GM19193 (cell line): ENCODE data around the gene RAPGEF5.

Experiments used
- POLR2A ChIP-seq: IDR thresholded peaks from 4 replicates; pipeline ENCODE4 v1.6.1; 2011; ENCODE audit not compliant: insufficient read depth, insufficient read length; ENCODE audit errors: extremely low read depth

Gene RAPGEF5

GRCh38 chr7:22193450-22193983 is 163.4 kb downstream of the RAPGEF5 start:
- TF ChIP-seq POLR2A, result no peak

- TF ChIP-seq POLR2A, result no peak
Measured at GRCh38 chr7:22192801-22193200, 164.2 kb downstream of the RAPGEF5 start.

- no peak for TF ChIP-seq POLR2A
Measured at GRCh38 chr7:22190736-22191135, 166.2 kb downstream of the RAPGEF5 start.

- TF ChIP-seq POLR2A, result no peak
Measured at GRCh38 chr7:22189741-22190140, 167.2 kb downstream of the RAPGEF5 start.

DNA sequence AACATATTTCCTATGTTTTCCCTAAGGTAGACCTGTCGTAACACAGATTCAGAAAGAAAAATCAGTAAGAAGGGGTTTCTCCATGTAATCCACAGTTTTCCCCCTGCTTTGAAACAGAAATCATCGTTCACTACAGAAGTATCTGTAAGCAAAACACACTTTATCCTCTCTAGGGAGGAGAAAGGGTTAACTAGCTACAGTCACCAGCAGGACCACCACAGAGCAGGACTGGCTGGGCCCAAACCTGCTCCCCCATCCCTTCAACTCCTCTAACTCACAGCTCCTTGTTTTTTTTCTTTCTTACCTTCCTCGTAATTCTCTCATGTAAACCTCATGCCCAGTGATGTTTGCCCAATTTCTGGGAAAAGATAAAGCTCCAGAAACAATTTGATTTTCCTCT is 167.7 kb downstream of the RAPGEF5 start:
- no peak for TF ChIP-seq POLR2A

- TF ChIP-seq POLR2A, result no peak
Measured at GRCh38 chr7:22187691-22188348, 169.1 kb downstream of the RAPGEF5 start.

- TF ChIP-seq POLR2A, result no peak
Measured at GRCh38 chr7:22185559-22185958, 171.4 kb downstream of the RAPGEF5 start.

DNA sequence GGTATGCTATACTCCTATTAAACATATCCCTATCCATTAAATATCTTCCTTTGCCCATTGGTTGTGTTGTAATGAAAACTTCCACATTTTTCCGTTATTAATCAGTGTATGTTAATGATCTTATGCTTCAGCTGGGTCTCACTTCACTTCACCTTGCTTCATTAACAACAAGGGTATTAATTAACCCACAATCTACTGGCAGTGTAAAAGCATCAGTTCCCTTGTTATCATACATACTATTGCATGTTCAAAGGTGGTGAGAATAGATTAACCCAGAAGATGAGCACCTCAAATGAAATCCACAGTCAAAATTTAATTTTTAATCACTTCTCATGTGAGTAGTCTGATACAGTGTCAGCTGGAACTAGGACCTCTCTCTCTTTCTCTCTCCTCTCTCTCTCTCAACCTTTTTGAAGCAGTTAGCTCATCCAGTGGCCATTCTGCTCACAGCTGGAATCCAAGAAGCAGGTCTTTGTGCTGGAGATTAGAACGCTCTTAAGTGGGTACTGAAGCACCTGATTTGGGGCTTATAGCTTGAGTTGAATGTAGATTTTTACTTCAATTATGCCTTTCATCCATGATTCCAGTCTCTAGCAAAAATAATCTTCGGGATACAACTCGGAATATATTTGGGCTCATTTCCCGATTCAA is 172.3 kb downstream of the RAPGEF5 start:
- TF ChIP-seq POLR2A, result no peak

DNA sequence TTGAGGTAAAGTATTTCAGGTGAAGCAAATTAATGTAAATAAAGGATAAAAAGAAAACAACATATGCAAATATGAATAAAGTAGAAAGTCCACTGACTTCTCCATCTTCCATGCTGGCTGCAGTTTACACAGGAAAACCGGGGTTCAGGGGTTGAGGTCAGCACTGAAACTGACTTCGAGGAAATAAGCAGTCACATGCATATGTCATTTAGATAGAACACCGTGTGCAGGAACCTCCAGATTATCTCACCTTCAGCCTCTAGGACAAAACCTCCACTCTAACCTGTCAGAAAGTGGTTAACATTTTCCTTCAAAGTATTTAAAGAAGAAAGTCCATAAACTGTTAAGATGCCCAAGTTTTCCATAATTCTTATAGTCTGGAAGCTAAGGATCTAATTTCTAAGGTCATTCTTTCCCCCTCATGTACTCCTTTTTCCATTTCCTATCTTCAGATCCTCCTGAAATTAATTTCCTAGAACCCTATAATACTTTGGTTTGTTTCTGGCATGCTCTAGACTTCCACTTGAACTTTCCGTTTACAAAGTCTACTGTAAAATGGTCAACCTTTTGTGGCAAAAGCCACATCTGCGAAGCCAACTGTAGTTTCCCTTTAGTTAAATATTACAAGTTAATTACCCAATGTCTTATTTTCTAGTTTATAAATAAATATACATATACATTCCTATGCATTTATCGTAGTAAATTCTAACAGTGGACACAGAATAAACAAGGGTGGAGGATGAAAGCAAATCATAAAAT is 173.3 kb downstream of the RAPGEF5 start:
- TF ChIP-seq POLR2A, result no peak

DNA sequence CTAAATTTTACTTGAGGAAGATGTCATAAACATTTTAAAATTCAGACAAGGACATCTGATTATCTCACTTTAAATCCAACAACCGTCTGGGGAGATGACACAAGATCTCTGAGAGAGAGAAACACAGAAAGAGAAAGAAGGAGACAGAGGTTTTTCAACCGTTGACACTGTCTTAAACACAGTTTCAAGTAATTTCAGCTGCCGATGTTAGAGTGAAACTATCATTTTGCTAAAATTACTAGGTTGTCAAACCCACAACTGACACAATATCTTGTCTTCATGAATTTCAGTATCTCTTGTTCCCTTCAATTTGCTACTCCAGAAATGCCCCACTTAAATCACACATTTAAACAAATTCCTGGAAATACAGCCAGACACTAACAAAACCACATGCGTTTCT is 174.8 kb downstream of the RAPGEF5 start:
- TF ChIP-seq POLR2A, result no peak

DNA sequence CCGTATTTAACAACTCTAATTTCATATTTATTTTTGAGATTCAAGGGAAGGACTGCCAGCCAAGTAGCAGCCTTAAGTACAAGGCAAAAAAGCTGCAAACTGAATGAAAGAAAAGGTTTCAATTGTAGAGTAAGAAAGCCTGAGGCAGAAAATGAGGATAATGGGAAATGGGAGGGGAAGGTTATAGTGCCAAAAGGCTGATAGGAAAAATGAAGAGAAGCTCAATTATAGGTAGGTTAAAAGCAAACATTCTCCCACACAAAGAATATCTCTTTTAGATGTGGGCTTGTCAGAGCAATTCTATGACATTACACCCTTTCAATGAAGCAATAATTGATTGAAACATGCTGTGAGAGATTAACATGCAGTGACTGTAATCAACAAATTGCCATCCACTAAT is 175.3 kb downstream of the RAPGEF5 start:
- no peak for TF ChIP-seq POLR2A

- no peak for TF ChIP-seq POLR2A
Measured at GRCh38 chr7:22179442-22179879, 177.5 kb downstream of the RAPGEF5 start.

- TF ChIP-seq POLR2A, result no peak
Measured at GRCh38 chr7:22178735-22179134, 178.2 kb downstream of the RAPGEF5 start.

GRCh38 chr7:22176791-22177412 is 180.1 kb downstream of the RAPGEF5 start:
- no peak for TF ChIP-seq POLR2A

- TF ChIP-seq POLR2A, result no peak
Measured at GRCh38 chr7:22174574-22174953, 182.4 kb downstream of the RAPGEF5 start.
